Measurements from ENCODE around the gene ADPRH. TPM values are rescaled to one million over a fixed set of nuclear protein-coding genes. Genes with fewer than 3 reads are reported as not detected.

ADPRH gene
- total and polyA plus RNA-seq, 2 of the 4 experiments (the other 2 are of a cell fraction), result under 0.01 to 0.12 TPM

- intact Hi-C loops (cut with micrococcal nuclease), result no loop called here
- DNase-seq, result no peak
- Histone ChIP-seq H2BK15ac (ENCODE audit: low read depth, low read length) (no peak overlapping the region), H2BK5ac (ENCODE audit: low read depth, low read length, poor library complexity, severe bottlenecking) (no peak overlapping the region), H3K27ac (ENCODE audit: insufficient read depth, low read length) (no peak overlapping the region), H3K56ac (ENCODE audit: extremely low read depth, insufficient read depth, low read length) (no peak overlapping the region), H3K23ac (ENCODE audit: low read depth, low read length) (no peak overlapping the region), H4K5ac (ENCODE audit: low read depth, low read length) (no peak overlapping the region), H2AK9ac (replicated peaks; ENCODE audit: low read depth, low read length, poor library complexity) (no peak overlapping the region), H3K9ac (ENCODE audit: low read depth, low read length) (no peak overlapping the region), H2AFZ (replicated peaks; ENCODE audit: low read length, poor library complexity) (no peak overlapping the region), H4K20me1 (ENCODE audit: insufficient read depth, low read length) (no peaks in the 10 kb centered on the region), H3K4me2 (ENCODE audit: low read depth, low read length) (no peak overlapping the region), H2BK20ac (ENCODE audit: low read depth, low read length) (no peak overlapping the region), H3K9me3 (ENCODE audit: control insufficient read depth, insufficient read depth, low read length) (no peaks in the 10 kb centered on the region), H3K4me3 (ENCODE audit: insufficient read depth, low read depth, low read length) (no peak overlapping the region), H3K18ac (ENCODE audit: low read depth, low read length) (no peak overlapping the region), H2BK120ac (ENCODE audit: low read depth, low read length) (no peak overlapping the region), H3K9me1 (ENCODE audit: insufficient read depth, low read length) (no peaks in the 10 kb centered on the region), H3K27me3 (ENCODE audit: control insufficient read depth, insufficient read depth, low read length) (peaks cover 2% of the 10 kb centered on the region; the same call in 1 of the 2 replicates), H3K4ac (ENCODE audit: low read depth, low read length) (no peak overlapping the region), H4K91ac (ENCODE audit: insufficient read depth, low read depth, low read length) (no peak overlapping the region), H2AK5ac (ENCODE audit: low read depth, low read length) (no peak overlapping the region), H3K4me1 (ENCODE audit: control insufficient read depth, insufficient read depth, low read length) (no peaks in the 10 kb centered on the region), H4K8ac (ENCODE audit: low read depth in 2 of 2, low read length in 2 of 2) (no peak overlapping the region), H3K36me3 (ENCODE audit: control insufficient read depth, insufficient read depth, low read length) (no peaks in the 10 kb centered on the region), H3K14ac (replicated peaks; ENCODE audit: low read depth, low read length) (no peak overlapping the region), H3K79me1 (ENCODE audit: low read depth in 1 of 2, low read length in 2 of 2) (no peaks in the 10 kb centered on the region)
- in situ Hi-C loops (cut with MboI; ENCODE audit: low sequenced_read_pairs), result no loop called here
- WGBS, 2 experiments (ENCODE audit: extremely low coverage in 2 of 2, insufficient read length in 1 of 2), result 0% methylated on average over 1 of the region's 3 CpGs; no CpG with 5 or more reads in 1 of the 2 experiments
- POLR2A ChIA-PET (ENCODE audit: unreplicated experiment), result no interaction called here
- CTCF ChIA-PET, result no interaction called here
- TF ChIP-seq MAZ (IDR thresholded peaks at IDR 0.05; ENCODE audit: borderline replicate concordance, low read depth, low read length) (no peak), CTCF (conservative IDR thresholded peaks at IDR 0.05; ENCODE audit: low read depth, low read length) (no peak), RCOR1 (IDR thresholded peaks at IDR 0.05; ENCODE audit: insufficient replicate concordance, low read length) (no peak), USF2 (IDR thresholded peaks at IDR 0.05; ENCODE audit: low read depth, low read length) (no peak), BHLHE40 (IDR thresholded peaks at IDR 0.05; ENCODE audit: low read depth, low read length) (no peak), RAD21 (IDR thresholded peaks at IDR 0.05; ENCODE audit: low read length) (no peak), MXI1 (IDR thresholded peaks at IDR 0.05; ENCODE audit: borderline replicate concordance, low read depth, low read length) (no peak), NFE2L2 (IDR thresholded peaks at IDR 0.05; ENCODE audit: low read depth, low read length) (no peak)
- BruUV-seq (replicated peaks), result no TSS peak
- dilution Hi-C loops (cut with HindIII; ENCODE audit: low sequenced_read_pairs, unreplicated experiment), result no loop called here
- ATAC-seq (ENCODE audit: low read depth), result no peak
These were observed 31.0 kb upstream of the ADPRH start for GRCh38 chr3:119548341-119548740.
